Keratinocyte (primary cell): ENCODE results near the gene ACP1. TPM values are rescaled to one million over a fixed set of nuclear protein-coding genes. Genes with fewer than 3 reads are reported as not detected.

ENCODE experiments used
- DNase-seq: peaks from one replicate; pipeline ENCODE4 v3.0.0-alpha.2; 2011; ENCODE audit warnings: low read depth, missing footprints, low spot score
- FAIRE-seq: peaks from 2 replicates; lab custom pipeline; 2011; peaks lifted over from hg19 to GRCh38; lab: Jason Lieb, UNC
- H2AFZ ChIP-seq: 2 replicates; pipeline ENCODE4 v1.6.0; 2012; ENCODE audit warnings: low read length, control low read depth, inconsistent platforms; ENCODE audit not compliant: control insufficient read depth
- H3K27ac ChIP-seq: 2 replicates; pipeline ENCODE4 v1.5.1; 2011; ENCODE audit warnings: low read length; ENCODE audit not compliant: control insufficient read depth, insufficient read depth
- H3K27me3 ChIP-seq: 3 replicates; pipeline ENCODE4 v1.6.0; 2011; ENCODE audit warnings: low read length; ENCODE audit not compliant: control insufficient read depth, insufficient read depth; ENCODE audit errors: extremely low read depth
- H3K36me3 ChIP-seq, 2 experiments: 2 replicates in 1 of 2; 3 replicates in 1 of 2; pipeline ENCODE4 v1.5.1; 2011; ENCODE audit warnings: low read length in 2 of 2, mild to moderate bottlenecking in 1 of 2; ENCODE audit not compliant: control insufficient read depth in 2 of 2, insufficient read depth in 2 of 2; ENCODE audit errors: extremely low read depth in 1 of 2
- H3K4me1 ChIP-seq: 3 replicates; pipeline ENCODE4 v1.5.1; 2011; ENCODE audit warnings: low read length; ENCODE audit not compliant: control insufficient read depth, insufficient read depth; ENCODE audit errors: extremely low read depth
- H3K4me2 ChIP-seq: 3 replicates; pipeline ENCODE4 v1.6.0; 2011; ENCODE audit warnings: low read depth, low read length; ENCODE audit not compliant: control insufficient read depth, insufficient read depth; ENCODE audit errors: extremely low read depth
- H3K4me3 ChIP-seq, 3 experiments: fragments of 200-600 bp in 1 of 3; sonication (generic) in 1 of 3; 2 replicates in 2 of 3; 3 replicates in 1 of 3; pipeline ENCODE4 v1.5.1; 2011 to 2016; ENCODE audit warnings: low read length in 3 of 3, mild to moderate bottlenecking in 3 of 3, control low read depth in 2 of 3, inconsistent platforms in 1 of 3, low read depth in 1 of 3, mixed read lengths in 1 of 3, mixed run types in 1 of 3, moderate library complexity in 1 of 3; ENCODE audit not compliant: control insufficient read depth in 2 of 3, insufficient read depth in 2 of 3; ENCODE audit errors: extremely low read depth in 1 of 3
- H3K79me2 ChIP-seq: 2 replicates; pipeline ENCODE4 v1.6.0; 2012; ENCODE audit warnings: low read length; ENCODE audit not compliant: control insufficient read depth, insufficient read depth
- H3K9ac ChIP-seq: 3 replicates; pipeline ENCODE4 v1.6.0; 2011; ENCODE audit warnings: low read length; ENCODE audit not compliant: control insufficient read depth, insufficient read depth; ENCODE audit errors: extremely low read depth
- H3K9me1 ChIP-seq: 3 replicates; pipeline ENCODE4 v1.6.0; 2011; ENCODE audit warnings: low read length; ENCODE audit not compliant: control insufficient read depth, insufficient read depth; ENCODE audit errors: extremely low read depth
- H3K9me3 ChIP-seq: 2 replicates; pipeline ENCODE4 v1.5.1; 2012; ENCODE audit warnings: low read depth, low read length; ENCODE audit not compliant: control insufficient read depth
- H4K20me1 ChIP-seq: 3 replicates; pipeline ENCODE4 v1.6.0; 2011; ENCODE audit warnings: low read length; ENCODE audit not compliant: control insufficient read depth, insufficient read depth; ENCODE audit errors: extremely low read depth
- CTCF ChIP-seq, 3 experiments: IDR thresholded peaks in 1 of 3; conservative IDR thresholded peaks in 1 of 3; optimal IDR thresholded peaks in 1 of 3; 2 replicates in 2 of 3; 3 replicates in 1 of 3; pipeline versions ENCODE3 to v1.5.1; 2011; ENCODE audit warnings: low read length in 3 of 3, mild to moderate bottlenecking in 3 of 3, moderate library complexity in 2 of 3, control low read depth in 1 of 3, inconsistent platforms in 1 of 3; ENCODE audit not compliant: insufficient read depth in 2 of 3; ENCODE audit errors: extremely low read depth in 1 of 3
- EZH2 ChIP-seq: IDR thresholded peaks from one replicate; pipeline ENCODE4 v1.6.1; 2012; ENCODE audit warnings: inconsistent platforms, mild to moderate bottlenecking, low read length, moderate library complexity
- dilution Hi-C: fragments of 300-500 bp; cut with MboI; formaldehyde crosslinking; loops from one replicate; pipeline ENCODE4 v1.7.0; 2020; ENCODE audit warnings: low sequenced_read_pairs; ENCODE audit not compliant: extremely low pct_ligation_motif_present
- polyA plus RNA-seq, 5 experiments: library from polyadenylated mRNA; depleted of rRNA in 3 of 5; stranded (reverse) in 3 of 5; stranded (forward) in 1 of 5; unstranded in 1 of 5; fragments of >200 nt; gene quantifications; 1 replicate in 1 of 5; 2 replicates in 3 of 5; 3 replicates in 1 of 5; pipeline versions ENCODE4 v1.2.1 to v1.2.3, GENCODE V29; 2011 to 2012; ENCODE audit warnings: missing spikeins in 2 of 5, low read depth in 1 of 5, low replicate concordance in 1 of 5

The ACP1 gene
- polyA plus RNA-seq, 1 donor (not counting 4 experiments of a cell fraction or from before 2014, with no cell fraction given) = 123 TPM

- no peak overlapping the region for H3K4me3 ChIP-seq
- no peaks in the 10 kb centered on the region for H3K79me2 ChIP-seq
- H3K4me2 ChIP-seq = peak overlapping the region; percentile 16
- no peaks in the 10 kb centered on the region for H4K20me1 ChIP-seq
- dilution Hi-C loops = no loop called here
- H3K9me1 ChIP-seq = no peaks in the 10 kb centered on the region
- H2AFZ ChIP-seq = no peak overlapping the region
- peaks cover 5% of the 10 kb centered on the region for H3K4me1 ChIP-seq
- no peaks in the 10 kb centered on the region for H3K9me3 ChIP-seq
- H3K27ac ChIP-seq = no peak overlapping the region
- no peaks in the 10 kb centered on the region for H3K36me3 ChIP-seq
- H3K27me3 ChIP-seq = peaks cover 22% of the 10 kb centered on the region
- no peak for FAIRE-seq
- DNase-seq = no peak
- no peak overlapping the region for H3K9ac ChIP-seq
- no peak for TF ChIP-seq CTCF (optimal IDR thresholded peaks at IDR 0.05 in 1 of 3, IDR thresholded peaks at IDR 0.05 in 1 of 3, conservative IDR thresholded peaks at IDR 0.05 in 1 of 3; ENCODE audit: extremely low read depth in 1 of 3, insufficient read depth in 2 of 3, low read length in 3 of 3)
- TF ChIP-seq EZH2 = no peak
These were observed 22.7 kb downstream of the ACP1 start for GRCh38 chr2:287471-287885.

- TF ChIP-seq EZH2 = peak; percentile 85
- no peak for TF ChIP-seq CTCF (optimal IDR thresholded peaks at IDR 0.05 in 1 of 3, IDR thresholded peaks at IDR 0.05 in 1 of 3, conservative IDR thresholded peaks at IDR 0.05 in 1 of 3; ENCODE audit: extremely low read depth in 1 of 3, insufficient read depth in 2 of 3, low read length in 3 of 3)
- Histone ChIP-seq H3K4me3 (peak within 1 kb of the TSS in 1 of 3 experiments; percentile 5), H3K36me3 (no peaks in the 10 kb centered on the region), H4K20me1 (no peaks in the 10 kb centered on the region), H3K9me3 (no peaks in the 10 kb centered on the region), H3K4me2 (peak within 1 kb of the TSS; percentile 16), H3K27ac (no peak within 1 kb of the TSS), H3K9ac (no peak within 1 kb of the TSS), H3K9me1 (no peaks in the 10 kb centered on the region), H2AFZ (no peak within 1 kb of the TSS), H3K79me2 (no peaks in the 10 kb centered on the region), H3K4me1 (peaks cover 5% of the 10 kb centered on the region), H3K27me3 (peaks cover 22% of the 10 kb centered on the region)
- dilution Hi-C loops = no loop called here
- no peak for DNase-seq
- FAIRE-seq = no peak
These were observed 23.4 kb downstream of the ACP1 start, which contains the start of gene ALKAL2 for GRCh38 chr2:287911-288757. Gene ALKAL2, minus strand, starts transcription at chr2:288091. Its CDS starts 256 bp downstream, at chr2:287835.
